B cell (primary cell): ENCODE measurements around the gene PSG1. TPM values are rescaled to one million over a fixed set of nuclear protein-coding genes. Genes with fewer than 3 reads are reported as not detected.
"Not testable (repeated sequence)": the region's sequence is repeated elsewhere in the genome, so short reads cannot be mapped to it uniquely, and the experiment has no call there.

Source experiments
- ATAC-seq: fragments of 200-7000 bp; cut with Tn5 transposase; one replicate; pipeline ENCODE4 v1.10.0; 2021; ENCODE audit warnings: low read depth, mild to moderate bottlenecking, moderate number of reproducible peaks, moderate library complexity
- CTCF ChIA-PET: fragments of 350-600 bp; sonication (Branson Sonifier 250); formaldehyde crosslinking; loops from one replicate; lab custom pipeline; 2021; ENCODE audit warnings: antibody characterized with exemption, inconsistent platforms; lab: Charles Lee
- POLR2A ChIA-PET: fragments of 350-600 bp; sonication (Branson Sonifier 250); formaldehyde crosslinking; loops from one replicate; lab custom pipeline; 2021; ENCODE audit warnings: antibody characterized with exemption; lab: Charles Lee
- DNase-seq: peaks from one replicate; pipeline ENCODE4 v3.0.0; 2013
- H2AFZ ChIP-seq: 2 replicates; pipeline ENCODE4 v1.6.1; 2012; ENCODE audit warnings: mild to moderate bottlenecking, low read depth, low read length; ENCODE audit not compliant: insufficient read depth, poor library complexity, severe bottlenecking
- H3K27ac ChIP-seq, 2 donors: 1 replicate in 1 of 2; 2 replicates in 1 of 2; pipeline ENCODE4 v1.5.1; 2012 to 2013; ENCODE audit warnings: low read length in 2 of 2, mild to moderate bottlenecking in 2 of 2, moderate library complexity in 1 of 2
- H3K27me3 ChIP-seq, 4 experiments: fragments of 200-600 bp in 1 of 4; sonication (generic) in 1 of 4; replicated peaks in 1 of 4; 1 replicate in 2 of 4; 2 replicates in 2 of 4; pipeline versions ENCODE4 v1.6.1 to v1.7.0; 2013 to 2016; ENCODE audit warnings: low read length in 3 of 4, mild to moderate bottlenecking in 2 of 4, mixed read lengths in 1 of 4, moderate library complexity in 1 of 4; ENCODE audit not compliant: insufficient read depth in 4 of 4, control insufficient read depth in 3 of 4; ENCODE audit errors: control extremely low read depth in 1 of 4
- H3K36me3 ChIP-seq, 2 experiments: replicated peaks in 1 of 2; 1 replicate in 1 of 2; 2 replicates in 1 of 2; pipeline versions ENCODE4 v1.6.1 to v1.7.1; 2013; ENCODE audit warnings: low read length in 1 of 2; ENCODE audit not compliant: insufficient read depth in 2 of 2, control insufficient read depth in 1 of 2; ENCODE audit errors: control extremely low read depth in 1 of 2, extremely low read depth in 1 of 2
- H3K4me1 ChIP-seq, 2 donors: fragments of 200-600 bp in 1 of 2; sonication (generic) in 1 of 2; 1 replicate in 1 of 2; 2 replicates in 1 of 2; pipeline versions ENCODE4 v1.5.1 to v1.6.1; 2013 to 2017; ENCODE audit warnings: low read length in 2 of 2; ENCODE audit not compliant: control insufficient read depth in 2 of 2, insufficient read depth in 2 of 2
- H3K4me2 ChIP-seq: replicated peaks from 2 replicates; pipeline ENCODE3; 2012; ENCODE audit warnings: mild to moderate bottlenecking, low read depth, low read length; ENCODE audit not compliant: poor library complexity, severe bottlenecking
- H3K4me3 ChIP-seq, 5 experiments: fragments of 200-600 bp in 1 of 5; sonication (generic) in 1 of 5; 1 replicate in 3 of 5; 2 replicates in 2 of 5; pipeline versions ENCODE4 v1.5.1 to v1.7.0; 2011 to 2016; ENCODE audit warnings: low read length in 4 of 5, mild to moderate bottlenecking in 4 of 5, low read depth in 2 of 5, control low read depth in 1 of 5, moderate library complexity in 1 of 5; ENCODE audit not compliant: insufficient read depth in 1 of 5; ENCODE audit errors: control extremely low read depth in 1 of 5, extremely low read depth in 1 of 5
- H3K79me2 ChIP-seq: fragments of 200-600 bp; sonication (generic); one replicate; pipeline ENCODE4 v1.6.0; 2016; ENCODE audit warnings: low read length; ENCODE audit not compliant: control insufficient read depth, insufficient read depth
- H3K9ac ChIP-seq: fragments of 200-600 bp; sonication (generic); 2 replicates; pipeline ENCODE4 v1.6.1; 2017; ENCODE audit warnings: mild to moderate bottlenecking, low read length, moderate library complexity
- H3K9me3 ChIP-seq, 3 donors: one replicate each; pipeline versions ENCODE4 v1.6.1 to v1.7.1; 2013; ENCODE audit warnings: low read length in 2 of 3; ENCODE audit not compliant: control insufficient read depth in 2 of 3, insufficient read depth in 1 of 3; ENCODE audit errors: control extremely low read depth in 1 of 3
- H4K20me1 ChIP-seq: 2 replicates; pipeline ENCODE4 v1.6.0; 2012; ENCODE audit warnings: mild to moderate bottlenecking, low read length; ENCODE audit not compliant: insufficient read depth, control insufficient read depth, poor library complexity, severe bottlenecking
- H3K27ac Mint-ChIP-seq: one replicate; pipeline ENCODE4 v1.8.0; 2021; ENCODE audit warnings: mixed read lengths
- H3K27me3 Mint-ChIP-seq: one replicate; pipeline ENCODE4 v1.8.0; 2021; ENCODE audit warnings: mixed read lengths
- H3K4me1 Mint-ChIP-seq: one replicate; pipeline ENCODE4 v1.8.0; 2021; ENCODE audit warnings: mixed read lengths
- H3K4me3 Mint-ChIP-seq: one replicate; pipeline ENCODE4 v1.8.0; 2021; ENCODE audit warnings: mixed read lengths
- H3K9me3 Mint-ChIP-seq: one replicate; pipeline ENCODE4 v1.8.0; 2022; ENCODE audit warnings: mixed read lengths; ENCODE audit not compliant: insufficient read depth
- whole genome bisulfite sequencing: methylation state at CpG from one replicate; pipeline ENCODE4 v1.1.5; 2013; ENCODE audit warnings: missing lambda C conversion rate; ENCODE audit not compliant: insufficient coverage; 5-methylcytosine and 5-hydroxymethylcytosine counted together
- intact Hi-C: fragments of 100-400 bp; cut with micrococcal nuclease; formaldehyde crosslinking; loops from one replicate; pipeline ENCODE4 v1.10.0; 2022
- polyA plus RNA-seq: library from polyadenylated mRNA; depleted of rRNA; stranded (reverse); fragments of >200 nt; gene quantifications from 2 replicates; pipeline ENCODE4 v1.2.3, GENCODE V29; 2012
- total RNA-seq, 2 donors: library from RNA; stranded (reverse); fragments of 120-200 nt in 1 of 2; gene quantifications; 1 replicate in 1 of 2; 2 replicates in 1 of 2; pipeline versions ENCODE4 v1.2.3 to v1.2.4, GENCODE V29; 2013 to 2022

Gene PSG1
- total and polyA plus RNA-seq, 2 donors (not counting 1 experiment from before 2014, with no cell fraction given): not detected

- POLR2A ChIA-PET, H3K9me3 Mint-ChIP-seq, H3K9me3 ChIP-seq, H3K27ac ChIP-seq, ATAC-seq, H3K79me2 ChIP-seq, H3K4me1 ChIP-seq, DNase-seq, H3K4me3 Mint-ChIP-seq, H4K20me1 ChIP-seq, H3K27ac Mint-ChIP-seq, H3K9ac ChIP-seq, H3K4me3 ChIP-seq, H3K27me3 ChIP-seq, H3K36me3 ChIP-seq, CTCF ChIA-PET, H3K4me2 ChIP-seq, H2AFZ ChIP-seq, H3K4me1 Mint-ChIP-seq, intact Hi-C loops: not testable (repeated sequence)
- WGBS: 87% methylated on average over 4 of the region's 9 CpGs
- peaks cover 22% of the 10 kb centered on the region for H3K27me3 Mint-ChIP-seq
Measured at GRCh38 chr19:42832746-42833442, 46.6 kb downstream of the PSG1 start.

GRCh38 chr19:42832023-42832680 is 47.4 kb downstream of the PSG1 start:
- H3K4me3 ChIP-seq, H2AFZ ChIP-seq, H3K27me3 ChIP-seq, H3K79me2 ChIP-seq, H3K27ac ChIP-seq, intact Hi-C loops, H3K9me3 Mint-ChIP-seq, H3K4me2 ChIP-seq, H3K4me3 Mint-ChIP-seq, POLR2A ChIA-PET, H3K36me3 ChIP-seq, H4K20me1 ChIP-seq, CTCF ChIA-PET, H3K9me3 ChIP-seq, H3K9ac ChIP-seq, DNase-seq, H3K4me1 Mint-ChIP-seq, H3K4me1 ChIP-seq, H3K27ac Mint-ChIP-seq, ATAC-seq: not testable (repeated sequence)
- WGBS: 100% methylated on average over 1 of the region's 3 CpGs
- H3K27me3 Mint-ChIP-seq: peaks cover 22% of the 10 kb centered on the region
